ENCODE data around the gene SVEP1. TPM values are rescaled to one million over a fixed set of nuclear protein-coding genes. Genes with fewer than 3 reads are reported as not detected.

SVEP1 gene
- polyA plus RNA-seq, 1 of the 3 experiments (the other 2 are of a cell fraction), result 0.10 TPM

DNA sequence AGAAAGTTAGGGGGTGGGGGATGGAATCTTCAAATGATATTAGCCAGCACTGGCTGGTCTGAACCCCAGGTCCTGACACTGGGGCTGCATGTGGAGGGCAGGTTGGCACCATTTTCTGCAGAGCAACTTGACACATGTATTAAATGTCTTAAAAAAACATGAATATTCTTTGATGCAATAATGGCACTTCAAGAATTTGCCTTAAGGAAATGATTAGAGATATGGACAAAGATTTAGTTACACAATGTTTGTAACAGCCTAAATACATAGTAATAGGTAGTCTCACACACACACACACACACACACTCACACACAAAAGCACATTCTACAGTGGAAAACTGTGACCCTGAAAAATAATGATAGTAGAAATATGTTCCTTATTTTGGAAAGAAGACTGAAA lies 3.6 kb downstream of the SVEP1 start:
- Histone ChIP-seq H2AFZ (ENCODE audit: low read depth) (no peak overlapping the region), H3K9ac (no peak overlapping the region), H3K79me2 (ENCODE audit: insufficient read depth) (no peaks in the 10 kb centered on the region), H3K4me3 (ENCODE audit: low read depth in 2 of 2, low read length in 1 of 2) (no peak overlapping the region), H3K9me2 (no peaks in the 10 kb centered on the region), H3K4me2 (no peak overlapping the region), H3K4me1 (ENCODE audit: control insufficient read depth in 1 of 2, insufficient read depth in 2 of 2, low read depth in 1 of 2, low read length in 1 of 2) (peaks cover 0 to 16% of the 10 kb centered on the region in 2 experiments; a peak in 2 of 4 replicates), H3K36me3 (replicated peaks in 1 of 2; ENCODE audit: control insufficient read depth in 1 of 2, insufficient read depth in 2 of 2, low read length in 1 of 2) (no peaks in the 10 kb centered on the region), H3K27me3 (ENCODE audit: insufficient read depth) (peaks cover 16% of the 10 kb centered on the region; the same call in 1 of the 2 replicates), H3K9me3 (no peaks in the 10 kb centered on the region), H4K20me1 (ENCODE audit: insufficient read depth) (no peaks in the 10 kb centered on the region), H3K27ac (ENCODE audit: low read depth in 2 of 2, low read length in 1 of 2) (no peak overlapping the region), H3F3A (replicated peaks; ENCODE audit: insufficient read depth) (peaks cover 3% of the 10 kb centered on the region)
- ChIA-PET CTCF (interaction anchor here (0.8 to 1.3 kb wide), 2 partner anchors 10 to 47 kb away, joined by 3 read pairs; no protein-coding TSS in a partner anchor), POLR2A (no interaction called here)
- TF ChIP-seq, protein P1, sequence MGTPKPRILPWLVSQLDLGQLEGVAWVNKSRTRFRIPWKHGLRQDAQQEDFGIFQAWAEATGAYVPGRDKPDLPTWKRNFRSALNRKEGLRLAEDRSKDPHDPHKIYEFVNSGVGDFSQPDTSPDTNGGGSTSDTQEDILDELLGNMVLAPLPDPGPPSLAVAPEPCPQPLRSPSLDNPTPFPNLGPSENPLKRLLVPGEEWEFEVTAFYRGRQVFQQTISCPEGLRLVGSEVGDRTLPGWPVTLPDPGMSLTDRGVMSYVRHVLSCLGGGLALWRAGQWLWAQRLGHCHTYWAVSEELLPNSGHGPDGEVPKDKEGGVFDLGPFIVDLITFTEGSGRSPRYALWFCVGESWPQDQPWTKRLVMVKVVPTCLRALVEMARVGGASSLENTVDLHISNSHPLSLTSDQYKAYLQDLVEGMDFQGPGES (IDR thresholded peaks at IDR 0.05; ENCODE audit: low read depth, low read length), result no peak
- TF ChIP-seq YY1 (IDR thresholded peaks at IDR 0.05; ENCODE audit: low read depth), result no peak
- no peak for TF ChIP-seq ELF1 (IDR thresholded peaks at IDR 0.05)
- TF ChIP-seq RXRA (IDR thresholded peaks at IDR 0.05; ENCODE audit: borderline replicate concordance, low read depth), result no peak
- no peak for TF ChIP-seq MEF2A (IDR thresholded peaks at IDR 0.05; ENCODE audit: borderline replicate concordance, low read depth)
- no peak for TF ChIP-seq NFIC (IDR thresholded peaks at IDR 0.05; ENCODE audit: borderline replicate concordance)
- TF ChIP-seq FOXM1 (IDR thresholded peaks at IDR 0.05; ENCODE audit: low read depth), result no peak
- TF ChIP-seq USF2 (IDR thresholded peaks at IDR 0.05; ENCODE audit: borderline replicate concordance, low read depth, low read length), result no peak
- no peak for TF ChIP-seq FOSL2 (IDR thresholded peaks at IDR 0.05; ENCODE audit: borderline replicate concordance, low read depth)
- no peak for TF ChIP-seq CHD2 (IDR thresholded peaks at IDR 0.05; ENCODE audit: low read length, partially characterized antibody)
- TF ChIP-seq NRF1 (IDR thresholded peaks at IDR 0.05; ENCODE audit: low read depth, low read length), result no peak
- no peak for TF ChIP-seq FOXJ3 (CRISPR knock-in tag; IDR thresholded peaks at IDR 0.05)
- TF ChIP-seq RCOR1 (IDR thresholded peaks at IDR 0.05; ENCODE audit: low read length), result no peak
- TF ChIP-seq EP300 (IDR thresholded peaks at IDR 0.05; ENCODE audit: borderline replicate concordance in 1 of 2, low read depth in 1 of 2, low read length in 1 of 2), result no peak
- no peak for TF ChIP-seq CTCF (IDR thresholded peaks at IDR 0.05)
- TF ChIP-seq PBX3 (IDR thresholded peaks at IDR 0.05), result no peak
- TF ChIP-seq MXI1 (IDR thresholded peaks at IDR 0.05; ENCODE audit: low read depth, low read length), result no peak
- TF ChIP-seq RAD21 (IDR thresholded peaks at IDR 0.05; ENCODE audit: low read length), result no peak
- TF ChIP-seq GABPA (IDR thresholded peaks at IDR 0.05; ENCODE audit: low read depth), result no peak
- no peak for TF ChIP-seq GATA2 (CRISPR knock-in tag; IDR thresholded peaks at IDR 0.05)
- no peak for DNase-seq

All from SK-N-SH (cell line).